ENCODE measurements around the gene RAP1GAP. TPM values are rescaled to one million over a fixed set of nuclear protein-coding genes. Genes with fewer than 3 reads are reported as not detected.

Gene RAP1GAP
- total RNA-seq, 1 donor from 2014 or later: 0.07 TPM

- DNase-seq (ENCODE audit: low read depth, low spot score): no peak
These were observed 75.9 kb downstream of the RAP1GAP start for GRCh38 chr1:21593231-21593630.

- no peak for DNase-seq (ENCODE audit: low read depth, low spot score)
These were observed 76.9 kb downstream of the RAP1GAP start for GRCh38 chr1:21592086-21592865.

- DNase-seq (ENCODE audit: low read depth, low spot score): no peak
These were observed 78.2 kb downstream of the RAP1GAP start for GRCh38 chr1:21590934-21591333.

- DNase-seq (ENCODE audit: low read depth, low spot score): no peak
These were observed 78.9 kb downstream of the RAP1GAP start for GRCh38 chr1:21590126-21590880.

GRCh38 chr1:21589618-21590017 lies 79.5 kb downstream of the RAP1GAP start:
- no peak for DNase-seq (ENCODE audit: low read depth, low spot score)

GRCh38 chr1:21587602-21587953 lies 81.6 kb downstream of the RAP1GAP start:
- DNase-seq (ENCODE audit: low read depth, low spot score): no peak

- DNase-seq (ENCODE audit: low read depth, low spot score): peak; percentile 58
These were observed 82.1 kb downstream of the RAP1GAP start for GRCh38 chr1:21586846-21587601.

- no peak for DNase-seq (ENCODE audit: low read depth, low spot score)
These were observed 82.9 kb downstream of the RAP1GAP start for GRCh38 chr1:21586222-21586621.

GRCh38 chr1:21585037-21585436 lies 84.1 kb downstream of the RAP1GAP start:
- no peak for DNase-seq (ENCODE audit: low read depth, low spot score)

GRCh38 chr1:21584096-21584495 lies 85.1 kb downstream of the RAP1GAP start:
- no peak for DNase-seq (ENCODE audit: low read depth, low spot score)

GRCh38 chr1:21579791-21580190 lies 89.4 kb downstream of the RAP1GAP start:
- DNase-seq (ENCODE audit: low read depth, low spot score): no peak

- no peak for DNase-seq (ENCODE audit: low read depth, low spot score)
These were observed 91.2 kb downstream of the RAP1GAP start for GRCh38 chr1:21577933-21578332.

- DNase-seq (ENCODE audit: low read depth, low spot score): no peak
These were observed 91.8 kb downstream of the RAP1GAP start for GRCh38 chr1:21577324-21577723.

- no peak for DNase-seq (ENCODE audit: low read depth, low spot score)
These were observed 92.4 kb downstream of the RAP1GAP start for GRCh38 chr1:21576798-21577187.

- DNase-seq (ENCODE audit: low read depth, low spot score): no peak
These were observed 92.9 kb downstream of the RAP1GAP start for GRCh38 chr1:21576031-21576797.

GRCh38 chr1:21575351-21575942 lies 93.7 kb downstream of the RAP1GAP start:
- no peak for DNase-seq (ENCODE audit: low read depth, low spot score)

GRCh38 chr1:21574466-21575151 lies 94.5 kb downstream of the RAP1GAP start:
- DNase-seq (ENCODE audit: low read depth, low spot score): no peak

- DNase-seq (ENCODE audit: low read depth, low spot score): peak; percentile 89
These were observed 95.1 kb downstream of the RAP1GAP start for GRCh38 chr1:21573971-21574465.

GRCh38 chr1:21573475-21573874 lies 95.7 kb downstream of the RAP1GAP start:
- no peak for DNase-seq (ENCODE audit: low read depth, low spot score)

GRCh38 chr1:21572735-21573277 lies 96.4 kb downstream of the RAP1GAP start:
- DNase-seq (ENCODE audit: low read depth, low spot score): no peak
